ENCODE measurements around the gene ZNF780B.

GRCh38 chr19:40006273-40006691, 49.7 kb downstream of the ZNF780B start:
- no peak for TF ChIP-seq CTCF (IDR thresholded peaks at IDR 0.05)
- no peak for TF ChIP-seq ZFX (IDR thresholded peaks at IDR 0.05; ENCODE audit: borderline replicate concordance)

All from 22Rv1 (cell line).